ENCODE data around the gene VPS18.

VPS18 gene

GRCh38 chr15:40930430-40931299 lies 36.4 kb downstream of the VPS18 start:
- no peak overlapping the region for H3K4me3 ChIP-seq (ENCODE audit: control insufficient read depth, low read depth, low read length)
- no peak for DNase-seq (ENCODE audit: low read depth)
- TF ChIP-seq, protein P1, sequence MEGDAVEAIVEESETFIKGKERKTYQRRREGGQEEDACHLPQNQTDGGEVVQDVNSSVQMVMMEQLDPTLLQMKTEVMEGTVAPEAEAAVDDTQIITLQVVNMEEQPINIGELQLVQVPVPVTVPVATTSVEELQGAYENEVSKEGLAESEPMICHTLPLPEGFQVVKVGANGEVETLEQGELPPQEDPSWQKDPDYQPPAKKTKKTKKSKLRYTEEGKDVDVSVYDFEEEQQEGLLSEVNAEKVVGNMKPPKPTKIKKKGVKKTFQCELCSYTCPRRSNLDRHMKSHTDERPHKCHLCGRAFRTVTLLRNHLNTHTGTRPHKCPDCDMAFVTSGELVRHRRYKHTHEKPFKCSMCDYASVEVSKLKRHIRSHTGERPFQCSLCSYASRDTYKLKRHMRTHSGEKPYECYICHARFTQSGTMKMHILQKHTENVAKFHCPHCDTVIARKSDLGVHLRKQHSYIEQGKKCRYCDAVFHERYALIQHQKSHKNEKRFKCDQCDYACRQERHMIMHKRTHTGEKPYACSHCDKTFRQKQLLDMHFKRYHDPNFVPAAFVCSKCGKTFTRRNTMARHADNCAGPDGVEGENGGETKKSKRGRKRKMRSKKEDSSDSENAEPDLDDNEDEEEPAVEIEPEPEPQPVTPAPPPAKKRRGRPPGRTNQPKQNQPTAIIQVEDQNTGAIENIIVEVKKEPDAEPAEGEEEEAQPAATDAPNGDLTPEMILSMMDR (conservative IDR thresholded peaks at IDR 0.05; ENCODE audit: control insufficient read depth, insufficient read depth, low read depth, low read length): peak; percentile 24

DNA sequence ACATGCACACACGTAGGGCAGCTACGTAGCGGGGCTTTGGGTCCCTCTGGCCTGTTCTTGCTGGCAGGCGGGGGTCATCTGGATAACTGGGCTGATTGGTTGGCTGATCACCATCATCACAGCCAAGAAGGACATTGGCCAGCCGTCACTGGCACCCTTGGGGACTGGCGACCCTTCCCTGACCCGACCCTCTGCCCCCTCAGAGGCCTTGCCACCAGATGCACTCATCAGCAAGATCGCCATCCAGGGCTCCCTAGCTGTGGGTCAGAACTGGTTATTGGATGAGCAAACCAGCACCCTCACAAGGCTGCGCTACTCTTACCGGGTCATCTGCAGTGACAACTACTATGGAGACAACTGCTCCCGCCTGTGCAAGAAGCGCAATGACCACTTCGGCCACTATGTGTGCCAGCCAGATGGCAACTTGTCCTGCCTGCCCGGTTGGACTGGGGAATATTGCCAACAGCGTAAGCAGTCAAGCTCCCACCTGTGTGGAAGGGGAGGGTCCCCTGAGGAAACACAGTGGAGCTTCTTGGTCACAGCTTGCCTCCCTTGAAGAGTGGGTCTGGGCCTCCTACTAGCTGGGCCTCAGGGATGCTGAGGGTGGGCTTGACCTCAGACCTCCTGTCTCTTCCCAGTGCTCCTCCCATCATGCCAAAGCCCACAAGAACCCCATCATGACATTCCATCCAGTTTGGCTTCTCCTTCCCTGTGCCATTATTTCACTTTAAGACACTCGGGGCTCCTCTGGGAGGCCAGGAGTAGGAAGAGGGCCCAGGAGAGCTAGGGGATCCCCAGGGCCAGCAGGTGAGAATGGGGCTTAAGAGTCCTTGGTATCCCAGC lies 37.3 kb downstream of the VPS18 start:
- TF ChIP-seq, protein P1 (conservative IDR thresholded peaks at IDR 0.05; ENCODE audit: control insufficient read depth, insufficient read depth, low read depth, low read length): no peak
- no peak for DNase-seq (ENCODE audit: low read depth)
- H3K4me3 ChIP-seq (ENCODE audit: control insufficient read depth, low read depth, low read length): no peak overlapping the region

- DNase-seq (ENCODE audit: low read depth): no peak
- no peak overlapping the region for H3K4me3 ChIP-seq (ENCODE audit: control insufficient read depth, low read depth, low read length)
- TF ChIP-seq, protein P1 (conservative IDR thresholded peaks at IDR 0.05; ENCODE audit: control insufficient read depth, insufficient read depth, low read depth, low read length): no peak
Measured at GRCh38 chr15:40932156-40932555, 37.9 kb downstream of the VPS18 start.

GRCh38 chr15:40932649-40933516 lies 38.6 kb downstream of the VPS18 start:
- DNase-seq (ENCODE audit: low read depth): no peak
- no peak overlapping the region for H3K4me3 ChIP-seq (ENCODE audit: control insufficient read depth, low read depth, low read length)
- TF ChIP-seq, protein P1 (conservative IDR thresholded peaks at IDR 0.05; ENCODE audit: control insufficient read depth, insufficient read depth, low read depth, low read length): no peak

DNA sequence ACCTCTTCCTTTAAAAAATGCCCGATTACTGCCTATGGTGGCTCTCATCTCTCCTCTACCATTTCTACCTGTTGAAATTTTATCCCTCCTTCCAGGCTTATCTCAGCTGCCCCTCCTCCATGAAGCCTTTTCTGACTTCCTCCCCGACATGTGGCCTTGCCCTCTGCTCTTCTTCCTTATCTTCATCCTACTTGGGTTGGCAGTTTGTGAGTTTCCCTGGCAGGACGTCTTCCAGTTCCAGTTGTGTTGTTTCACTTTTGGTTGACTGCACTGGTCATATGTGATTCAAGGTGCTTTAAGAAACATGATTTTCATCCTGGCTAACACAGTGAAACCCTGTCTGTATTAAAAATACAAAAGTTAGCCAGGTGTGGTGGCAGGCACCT lies 39.3 kb downstream of the VPS18 start:
- no peak for DNase-seq (ENCODE audit: low read depth)
- no peak overlapping the region for H3K4me3 ChIP-seq (ENCODE audit: control insufficient read depth, low read depth, low read length)
- TF ChIP-seq, protein P1 (conservative IDR thresholded peaks at IDR 0.05; ENCODE audit: control insufficient read depth, insufficient read depth, low read depth, low read length): no peak

DNA sequence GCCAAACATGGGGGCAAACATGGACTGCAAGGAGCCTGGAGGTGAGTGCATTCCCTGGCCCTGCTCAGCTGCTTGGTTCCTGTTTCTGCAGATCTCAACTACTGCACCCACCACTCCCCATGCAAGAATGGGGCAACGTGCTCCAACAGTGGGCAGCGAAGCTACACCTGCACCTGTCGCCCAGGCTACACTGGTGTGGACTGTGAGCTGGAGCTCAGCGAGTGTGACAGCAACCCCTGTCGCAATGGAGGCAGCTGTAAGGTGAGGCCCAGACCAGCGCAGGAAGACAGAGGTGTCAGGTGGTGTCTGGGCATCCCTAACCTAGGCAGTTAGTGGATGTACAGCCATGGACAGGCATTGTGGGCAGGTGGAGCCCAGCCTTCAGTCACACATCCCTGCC lies 40.2 kb downstream of the VPS18 start:
- DNase-seq (ENCODE audit: low read depth): no peak
- TF ChIP-seq, protein P1 (conservative IDR thresholded peaks at IDR 0.05; ENCODE audit: control insufficient read depth, insufficient read depth, low read depth, low read length): no peak
- H3K4me3 ChIP-seq (ENCODE audit: control insufficient read depth, low read depth, low read length): no peak overlapping the region
